Stimulated activated naive CD4-positive, alpha-beta T cell (primary cell): Measurements from ENCODE around the gene RGL4.
"Not testable (repeated sequence)": the region's sequence is repeated elsewhere in the genome, so short reads cannot be mapped to it uniquely, and the experiment has no call there.

Experiments
- DNase-seq, 6 experiments: peaks; one replicate each; lab custom pipeline; 2025; lab: John Stamatoyannopoulos, UW

The RGL4 gene

GRCh38 chr22:23690713-23691112 is at the start of gene RGL4:
Gene RGL4 (plus strand): TSS chr22:23691013. CDS start chr22:23692031, 1,018 bp downstream.
- DNase-seq, result no peak

GRCh38 chr22:23646526-23646925 is 44.3 kb upstream of the RGL4 start:
- not testable (repeated sequence) for DNase-seq

- no peak for DNase-seq
Observed at GRCh38 chr22:23649071-23649501, 41.7 kb upstream of the RGL4 start.

- DNase-seq, result no peak
Observed at GRCh38 chr22:23651676-23652075, 39.1 kb upstream of the RGL4 start.

- DNase-seq, result no peak
Observed at GRCh38 chr22:23652286-23652685, 38.5 kb upstream of the RGL4 start.

- DNase-seq, result no peak
Observed at GRCh38 chr22:23652711-23653110, 38.1 kb upstream of the RGL4 start.

- no peak for DNase-seq
Observed at GRCh38 chr22:23655891-23656475, 34.8 kb upstream of the RGL4 start.

GRCh38 chr22:23657727-23658126 is 33.1 kb upstream of the RGL4 start:
- DNase-seq, result no peak

GRCh38 chr22:23660381-23660780 is 30.4 kb upstream of the RGL4 start:
- not testable (repeated sequence) for DNase-seq

GRCh38 chr22:23670378-23671295 is 20.2 kb upstream of the RGL4 start:
- DNase-seq, result no peak

- not testable (repeated sequence) for DNase-seq
Observed at GRCh38 chr22:23671387-23671786, 19.4 kb upstream of the RGL4 start.

GRCh38 chr22:23672307-23673049 is 18.3 kb upstream of the RGL4 start:
- not testable (repeated sequence) for DNase-seq

- no peak for DNase-seq
Observed at GRCh38 chr22:23673050-23673620, 17.7 kb upstream of the RGL4 start.

GRCh38 chr22:23673826-23674690 is 16.8 kb upstream of the RGL4 start:
- no peak for DNase-seq

- not testable (repeated sequence) for DNase-seq
Observed at GRCh38 chr22:23674886-23675501, 15.8 kb upstream of the RGL4 start.

- DNase-seq, result no peak
Observed at GRCh38 chr22:23675502-23676415, 15.1 kb upstream of the RGL4 start.

GRCh38 chr22:23676841-23677700 is 13.7 kb upstream of the RGL4 start:
- not testable (repeated sequence) for DNase-seq

- DNase-seq, result no peak
Observed at GRCh38 chr22:23677701-23677995, 13.2 kb upstream of the RGL4 start.

- no peak for DNase-seq
Observed at GRCh38 chr22:23678133-23678532, 12.7 kb upstream of the RGL4 start.
